Myocyte (in vitro differentiated cells): Measurements from ENCODE around the gene MRPL57. TPM values are rescaled to one million over a fixed set of nuclear protein-coding genes. Genes with fewer than 3 reads are reported as not detected.

Source experiments
- total RNA-seq: library from RNA; depleted of rRNA; stranded (reverse); fragments of >200 nt; gene quantifications from 2 replicates; pipeline ENCODE4 v1.2.3, GENCODE V29; 2014

The MRPL57 gene
- total RNA-seq, 1 donor from 2014 or later = 35.2 TPM

Other genes starting within 250 kb of the MRPL57 start
- gene LATS2, start 115.1 kb upstream of the MRPL57 start, total RNA-seq = 19.4 and 21.4 TPM in 2 replicates
- 53.4 and 60.6 TPM in 2 replicates for gene SAP18, start 36.5 kb upstream of the MRPL57 start, total RNA-seq
- gene SKA3, start 106 bp upstream of the MRPL57 start, total RNA-seq = 2.5 and 3.1 TPM in 2 replicates